CD8-positive, alpha-beta memory T cell (primary cell): ENCODE data around the gene CNTN2. TPM values are rescaled to one million over a fixed set of nuclear protein-coding genes. Genes with fewer than 3 reads are reported as not detected.

Source experiments
- CTCF ChIA-PET: fragments of 350-600 bp; sonication (Branson Sonifier 250); formaldehyde crosslinking; loops from one replicate; lab custom pipeline; 2021; ENCODE audit warnings: antibody characterized with exemption; lab: Charles Lee
- POLR2A ChIA-PET: fragments of 350-600 bp; sonication (Branson Sonifier 250); formaldehyde crosslinking; loops from one replicate; lab custom pipeline; 2021; ENCODE audit warnings: antibody characterized with exemption; lab: Charles Lee
- DNase-seq, 5 donors: peaks; one replicate each; pipeline versions ENCODE4 v3.0.0 to v3.0.0-alpha.2; 2020 to 2022; ENCODE audit warnings: mixed read lengths in 1 of 5
- H3K27ac ChIP-seq: one replicate; pipeline ENCODE4 v1.7.0; 2013; ENCODE audit warnings: low read depth, mild to moderate bottlenecking, low read length, moderate library complexity
- H3K27me3 ChIP-seq: 2 replicates; pipeline ENCODE4 v1.7.0; 2013; ENCODE audit warnings: low read length, mild to moderate bottlenecking; ENCODE audit not compliant: insufficient read depth, poor library complexity, severe bottlenecking
- H3K36me3 ChIP-seq: 2 replicates; pipeline ENCODE4 v1.7.0; 2013; ENCODE audit warnings: mild to moderate bottlenecking, low read length, moderate library complexity; ENCODE audit not compliant: insufficient read depth
- H3K4me1 ChIP-seq: 2 replicates; pipeline ENCODE4 v1.7.0; 2013; ENCODE audit warnings: mild to moderate bottlenecking, low read length, moderate library complexity; ENCODE audit not compliant: insufficient read depth
- H3K4me3 ChIP-seq: 2 replicates; pipeline ENCODE4 v1.7.0; 2013; ENCODE audit warnings: mild to moderate bottlenecking, low read length
- H3K9me3 ChIP-seq: 2 replicates; pipeline ENCODE4 v1.7.0; 2013; ENCODE audit warnings: mild to moderate bottlenecking, low read length
- H3K27ac Mint-ChIP-seq, 8 donors: one replicate each; pipeline ENCODE4 v1.8.0; 2020 to 2021; ENCODE audit warnings: mixed read lengths in 8 of 8, mild to moderate bottlenecking in 6 of 8, inconsistent platforms in 3 of 8, moderate library complexity in 3 of 8
- H3K27me3 Mint-ChIP-seq, 2 donors: one replicate each; pipeline ENCODE4 v1.8.0; 2020 to 2021; ENCODE audit warnings: mixed read lengths in 2 of 2, mild to moderate bottlenecking in 1 of 2, moderate library complexity in 1 of 2
- H3K36me3 Mint-ChIP-seq, 3 donors: one replicate each; pipeline ENCODE4 v1.8.0; 2020 to 2021; ENCODE audit warnings: mixed read lengths in 3 of 3, inconsistent platforms in 1 of 3, mild to moderate bottlenecking in 1 of 3
- H3K4me1 Mint-ChIP-seq, 3 donors: one replicate each; pipeline ENCODE4 v1.8.0; 2020 to 2021; ENCODE audit warnings: mixed read lengths in 3 of 3, inconsistent platforms in 1 of 3, mild to moderate bottlenecking in 1 of 3
- H3K4me3 Mint-ChIP-seq, 7 donors: one replicate each; pipeline ENCODE4 v1.8.0; 2020 to 2021; ENCODE audit warnings: mixed read lengths in 7 of 7, mild to moderate bottlenecking in 6 of 7, moderate library complexity in 4 of 7, inconsistent platforms in 2 of 7
- H3K9me3 Mint-ChIP-seq, 5 donors: one replicate each; pipeline ENCODE4 v1.8.0; 2020 to 2022; ENCODE audit warnings: mixed read lengths in 5 of 5, mild to moderate bottlenecking in 3 of 5, moderate library complexity in 2 of 5, inconsistent platforms in 1 of 5
- polyA plus RNA-seq: library from polyadenylated mRNA; unstranded; fragments of 300-500 nt; fragmentation: Illumina TruSeq; gene quantifications from one replicate; pipeline ENCODE4 v1.2.3, GENCODE V29; 2021
- total RNA-seq, 2 experiments: library from RNA; stranded (reverse); gene quantifications; one replicate each; pipeline ENCODE4 v1.2.3, GENCODE V29; 2021

Gene CNTN2, protein sequence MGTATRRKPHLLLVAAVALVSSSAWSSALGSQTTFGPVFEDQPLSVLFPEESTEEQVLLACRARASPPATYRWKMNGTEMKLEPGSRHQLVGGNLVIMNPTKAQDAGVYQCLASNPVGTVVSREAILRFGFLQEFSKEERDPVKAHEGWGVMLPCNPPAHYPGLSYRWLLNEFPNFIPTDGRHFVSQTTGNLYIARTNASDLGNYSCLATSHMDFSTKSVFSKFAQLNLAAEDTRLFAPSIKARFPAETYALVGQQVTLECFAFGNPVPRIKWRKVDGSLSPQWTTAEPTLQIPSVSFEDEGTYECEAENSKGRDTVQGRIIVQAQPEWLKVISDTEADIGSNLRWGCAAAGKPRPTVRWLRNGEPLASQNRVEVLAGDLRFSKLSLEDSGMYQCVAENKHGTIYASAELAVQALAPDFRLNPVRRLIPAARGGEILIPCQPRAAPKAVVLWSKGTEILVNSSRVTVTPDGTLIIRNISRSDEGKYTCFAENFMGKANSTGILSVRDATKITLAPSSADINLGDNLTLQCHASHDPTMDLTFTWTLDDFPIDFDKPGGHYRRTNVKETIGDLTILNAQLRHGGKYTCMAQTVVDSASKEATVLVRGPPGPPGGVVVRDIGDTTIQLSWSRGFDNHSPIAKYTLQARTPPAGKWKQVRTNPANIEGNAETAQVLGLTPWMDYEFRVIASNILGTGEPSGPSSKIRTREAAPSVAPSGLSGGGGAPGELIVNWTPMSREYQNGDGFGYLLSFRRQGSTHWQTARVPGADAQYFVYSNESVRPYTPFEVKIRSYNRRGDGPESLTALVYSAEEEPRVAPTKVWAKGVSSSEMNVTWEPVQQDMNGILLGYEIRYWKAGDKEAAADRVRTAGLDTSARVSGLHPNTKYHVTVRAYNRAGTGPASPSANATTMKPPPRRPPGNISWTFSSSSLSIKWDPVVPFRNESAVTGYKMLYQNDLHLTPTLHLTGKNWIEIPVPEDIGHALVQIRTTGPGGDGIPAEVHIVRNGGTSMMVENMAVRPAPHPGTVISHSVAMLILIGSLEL
- not detected for total RNA-seq
- polyA plus RNA-seq = not detected

DNA sequence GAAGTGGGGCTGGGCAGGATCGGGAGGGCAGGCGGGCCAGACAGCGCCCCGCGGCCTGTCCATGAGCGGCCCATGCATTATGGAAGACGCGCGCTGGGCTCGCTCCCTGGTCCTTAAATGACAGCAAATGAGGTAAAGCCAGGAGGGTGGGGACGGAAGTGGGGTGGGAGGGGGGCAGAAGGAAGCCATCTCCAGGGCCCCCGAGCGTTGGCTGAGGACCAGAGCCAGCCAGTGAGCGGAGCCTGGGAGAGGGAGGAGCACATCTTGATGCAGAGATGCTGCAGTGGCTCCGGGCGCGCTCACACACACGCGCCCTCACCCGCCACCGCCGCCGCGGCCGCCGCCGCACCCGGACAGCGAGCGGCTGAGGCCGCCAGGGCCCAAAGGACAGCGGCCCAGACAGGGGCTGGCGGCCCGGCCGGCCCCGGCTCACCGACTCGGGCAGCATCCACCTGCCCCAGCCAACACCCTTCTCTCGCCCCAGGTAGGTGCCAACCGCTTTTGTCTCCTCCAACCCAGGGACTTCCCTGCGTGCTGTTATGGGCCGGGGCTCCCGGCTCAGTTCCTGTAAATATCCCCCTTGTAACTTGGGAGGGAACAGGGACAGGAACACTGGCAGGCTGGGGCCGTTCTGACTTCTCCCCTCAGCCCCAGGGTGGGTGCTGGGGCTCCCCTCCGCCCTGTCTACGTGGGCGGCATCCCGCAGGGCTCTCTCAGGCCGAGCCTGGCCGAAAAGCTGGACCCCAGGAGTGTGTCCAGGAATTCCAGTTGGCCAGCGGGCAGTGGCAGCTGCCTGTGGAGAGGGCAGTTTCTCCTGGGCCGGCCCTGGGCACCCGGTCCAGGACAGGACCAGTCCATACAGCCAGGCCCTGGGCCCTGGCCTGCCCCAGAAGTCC lies at the start of gene CNTN2:
Gene CNTN2, plus strand, starts transcription at position 302 of the 896 bp plus-strand sequence. CDS start 9,974 bp downstream, outside the sequence.
- Histone ChIP-seq H3K9me3 (no peaks in the 10 kb centered on the region), H3K4me3 (no peak within 1 kb of the TSS), H3K36me3 (no peaks in the 10 kb centered on the region), H3K27me3 (peaks cover 31% of the 10 kb centered on the region), H3K4me1 (no peaks in the 10 kb centered on the region), H3K27ac (no peak within 1 kb of the TSS)
- Mint-ChIP-seq H3K9me3 (no peaks in the 10 kb centered on the region), H3K27me3 (peaks cover 43 to 74% of the 10 kb centered on the region in 2 donors), H3K27ac (no peak within 1 kb of the TSS), H3K4me3 (no peak within 1 kb of the TSS), H3K36me3 (no peaks in the 10 kb centered on the region), H3K4me1 (no peaks in the 10 kb centered on the region)
- ChIA-PET POLR2A (no interaction called here), CTCF (no interaction called here)
- DNase-seq = no peak

DNA sequence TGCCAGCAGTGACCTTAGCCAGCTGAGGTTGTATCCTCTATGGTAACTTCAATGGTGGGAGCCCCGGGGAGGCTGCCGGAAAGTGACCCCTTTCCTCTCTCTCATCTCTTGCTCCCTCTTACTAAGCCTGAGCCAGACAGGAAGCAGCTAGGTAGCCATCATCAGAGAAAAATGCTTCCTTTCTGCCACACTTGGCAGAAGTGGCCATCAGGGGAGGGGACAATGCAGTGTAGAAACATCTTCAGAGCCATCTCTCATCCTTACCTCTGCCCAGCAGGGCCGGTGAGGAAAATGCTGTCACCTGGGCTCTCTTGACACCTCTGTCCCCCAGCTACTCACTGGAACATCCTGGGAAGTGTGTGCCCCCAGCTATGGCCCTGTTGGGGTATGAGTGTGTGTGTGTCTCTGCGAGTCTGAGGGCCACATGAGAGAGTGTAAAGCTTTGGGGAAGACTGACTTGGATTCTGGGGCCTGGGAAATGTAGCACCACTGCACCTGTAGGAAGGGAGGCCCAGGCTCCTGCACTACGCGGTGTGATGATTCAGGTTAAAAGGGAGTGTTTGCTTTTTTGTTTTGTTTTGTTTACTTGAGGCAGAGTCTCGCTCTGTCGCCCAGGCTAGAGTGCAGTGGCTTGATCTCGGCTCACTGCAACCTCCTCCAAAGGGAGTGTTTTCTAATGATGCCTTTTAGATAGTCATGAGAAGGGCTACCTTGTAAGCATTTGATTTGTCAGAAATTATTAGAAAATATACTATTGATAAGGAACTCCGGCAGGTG lies 48.7 kb upstream of the CNTN2 start:
- H3K36me3 ChIP-seq = no peaks in the 10 kb centered on the region
- H3K9me3 ChIP-seq = no peaks in the 10 kb centered on the region
- ChIA-PET POLR2A (no interaction called here), CTCF (no interaction called here)
- H3K4me1 ChIP-seq = no peaks in the 10 kb centered on the region
- Mint-ChIP-seq H3K4me3 (peak overlapping the region in 1 of 7 donors; percentile 2), H3K36me3 (no peaks in the 10 kb centered on the region), H3K4me1 (peaks cover 8 to 13% (median 13%) of the 10 kb centered on the region in 3 donors), H3K27ac (peak overlapping the region in 1 of 8 donors; percentile 22), H3K9me3 (no peaks in the 10 kb centered on the region), H3K27me3 (peaks cover 1 to 9% of the 10 kb centered on the region in 2 donors)
- no peak for DNase-seq
- no peaks in the 10 kb centered on the region for H3K27me3 ChIP-seq
- H3K4me3 ChIP-seq = no peak overlapping the region
- H3K27ac ChIP-seq = no peak overlapping the region

DNA sequence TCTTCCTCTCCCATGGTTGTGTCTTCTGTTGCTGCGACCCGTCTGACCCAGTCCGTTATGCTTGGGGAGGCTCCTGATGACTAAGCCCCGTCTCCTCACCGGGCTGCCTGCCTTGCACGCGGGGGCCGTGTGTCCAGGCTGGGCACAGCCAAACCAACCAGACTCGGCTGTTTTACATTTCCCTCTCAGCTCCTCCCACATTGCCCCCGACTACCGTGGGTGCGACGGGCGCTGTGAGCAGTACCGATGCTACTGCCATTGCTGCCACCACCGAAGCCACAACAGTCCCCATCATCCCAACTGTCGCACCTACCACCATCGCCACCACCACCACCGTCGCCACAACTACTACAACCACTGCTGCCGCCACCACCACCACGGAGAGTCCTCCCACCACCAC lies 46.0 kb upstream of the CNTN2 start:
- Histone ChIP-seq H3K27ac (no peak overlapping the region), H3K36me3 (no peaks in the 10 kb centered on the region), H3K4me3 (no peak overlapping the region), H3K4me1 (no peaks in the 10 kb centered on the region), H3K27me3 (no peaks in the 10 kb centered on the region), H3K9me3 (no peaks in the 10 kb centered on the region)
- H3K27ac Mint-ChIP-seq = no peak overlapping the region
- H3K4me1 Mint-ChIP-seq = peaks cover 8 to 13% (median 13%) of the 10 kb centered on the region in 3 donors
- H3K9me3 Mint-ChIP-seq = no peaks in the 10 kb centered on the region
- H3K36me3 Mint-ChIP-seq = no peaks in the 10 kb centered on the region
- H3K27me3 Mint-ChIP-seq = peaks cover 3 to 16% of the 10 kb centered on the region in 2 donors
- no peak for DNase-seq
- CTCF ChIA-PET = no interaction called here
- no peak overlapping the region for H3K4me3 Mint-ChIP-seq
- POLR2A ChIA-PET = no interaction called here

DNA sequence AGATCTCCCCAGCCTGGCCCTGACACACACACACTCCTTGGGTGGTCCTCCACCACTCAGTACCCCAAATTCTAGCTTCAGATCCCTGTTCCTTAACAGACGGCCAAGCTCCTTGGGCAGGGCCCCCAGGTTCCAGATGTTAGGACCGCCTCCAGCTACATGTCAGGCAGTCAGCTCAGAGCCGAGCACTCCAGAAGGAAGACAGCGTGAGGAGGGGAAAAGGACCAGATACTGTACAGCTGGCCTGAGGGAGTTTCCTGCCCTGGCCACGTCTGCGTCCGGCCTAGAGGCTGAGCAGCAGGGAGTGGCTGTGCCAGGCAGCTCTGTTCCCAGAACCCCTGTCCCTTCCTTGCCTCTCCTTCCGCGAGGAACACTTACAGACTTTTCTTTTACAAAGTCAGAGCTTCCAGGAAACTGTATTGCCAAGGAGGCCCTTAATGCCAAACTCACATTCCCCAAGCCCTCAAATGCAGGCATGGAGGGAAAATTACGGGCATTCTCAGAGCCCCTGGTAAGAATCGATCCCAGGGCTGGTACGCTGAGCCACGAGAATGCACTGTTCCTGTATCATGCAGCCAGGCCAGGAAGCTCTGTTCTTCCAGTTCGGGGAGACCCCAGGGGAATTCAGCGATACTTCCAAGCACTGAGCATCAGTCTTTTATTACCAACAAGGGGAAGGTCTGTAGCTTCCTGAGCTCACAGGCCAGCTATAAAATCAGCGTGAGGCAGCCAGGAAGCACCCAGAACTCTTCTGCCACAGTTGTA lies 45.2 kb upstream of the CNTN2 start:
- no peak for DNase-seq
- no peaks in the 10 kb centered on the region for H3K9me3 ChIP-seq
- no peak overlapping the region for H3K4me3 Mint-ChIP-seq
- peak overlapping the region in 1 of 8 donors; percentile 43 for H3K27ac Mint-ChIP-seq
- no peaks in the 10 kb centered on the region for H3K36me3 ChIP-seq
- POLR2A ChIA-PET = no interaction called here
- CTCF ChIA-PET = interaction anchor here (1.3 kb wide), 1 partner anchor 65 kb away, joined by 3 read pairs; no protein-coding TSS in a partner anchor
- H3K4me1 ChIP-seq = no peaks in the 10 kb centered on the region
- H3K9me3 Mint-ChIP-seq = no peaks in the 10 kb centered on the region
- H3K4me1 Mint-ChIP-seq = peaks cover 3 to 5% (median 5%) of the 10 kb centered on the region in 3 donors
- no peak overlapping the region for H3K27ac ChIP-seq
- H3K4me3 ChIP-seq = no peak overlapping the region
- H3K27me3 Mint-ChIP-seq = peaks cover 5 to 21% of the 10 kb centered on the region in 2 donors
- H3K36me3 Mint-ChIP-seq = no peaks in the 10 kb centered on the region
- no peaks in the 10 kb centered on the region for H3K27me3 ChIP-seq

DNA sequence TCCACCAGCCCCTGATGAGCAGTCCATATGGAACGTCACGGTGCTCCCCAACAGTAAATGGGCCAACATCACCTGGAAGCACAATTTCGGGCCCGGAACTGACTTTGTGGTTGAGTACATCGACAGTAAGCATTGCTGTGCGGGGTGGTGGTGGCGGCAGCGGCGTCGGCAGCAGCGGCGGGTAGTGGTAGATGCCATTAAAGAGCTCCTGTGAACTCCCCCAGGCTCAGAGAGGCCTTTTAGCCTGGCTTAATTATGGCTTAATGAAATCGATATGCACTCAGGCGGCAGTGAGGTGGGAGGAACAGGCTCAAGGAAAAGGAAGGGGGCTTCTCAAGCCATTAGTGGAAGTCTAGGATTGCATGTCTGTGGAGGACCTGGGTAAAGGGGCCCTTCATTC lies 41.9 kb upstream of the CNTN2 start:
- H3K27me3 ChIP-seq = no peaks in the 10 kb centered on the region
- ChIA-PET POLR2A (no interaction called here), CTCF (interaction anchor here (1.4 kb wide), 1 partner anchor 12 kb away, joined by 3 read pairs; no protein-coding TSS in a partner anchor)
- no peak overlapping the region for H3K27ac Mint-ChIP-seq
- H3K36me3 Mint-ChIP-seq = no peaks in the 10 kb centered on the region
- no peak overlapping the region for H3K4me3 ChIP-seq
- H3K27ac ChIP-seq = no peak overlapping the region
- no peaks in the 10 kb centered on the region for H3K9me3 Mint-ChIP-seq
- H3K9me3 ChIP-seq = no peaks in the 10 kb centered on the region
- no peaks in the 10 kb centered on the region for H3K4me1 ChIP-seq
- H3K27me3 Mint-ChIP-seq = peaks cover 5 to 33% of the 10 kb centered on the region in 2 donors
- no peaks in the 10 kb centered on the region for H3K36me3 ChIP-seq
- H3K4me1 Mint-ChIP-seq = no peaks in the 10 kb centered on the region
- DNase-seq = no peak
- H3K4me3 Mint-ChIP-seq = no peak overlapping the region

DNA sequence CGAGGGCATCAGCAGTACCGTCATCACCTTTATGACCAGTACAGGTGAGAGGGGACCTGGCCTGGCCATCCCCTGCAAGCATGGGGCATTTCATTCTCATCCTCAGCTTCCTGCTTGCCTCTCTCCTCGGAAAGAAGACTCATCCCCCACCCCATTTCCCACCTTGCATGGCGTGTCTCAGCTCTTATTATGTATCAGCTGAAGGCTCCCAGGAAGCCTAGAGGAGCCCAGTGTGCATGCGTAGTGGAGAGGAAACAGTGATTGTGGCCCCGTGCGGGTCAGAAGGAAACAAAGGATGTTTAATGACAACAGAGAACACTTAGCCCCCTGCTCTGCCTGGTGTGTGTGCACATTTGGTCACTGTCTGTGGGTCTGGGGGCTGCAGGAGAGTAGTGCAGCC lies 40.3 kb upstream of the CNTN2 start:
- Mint-ChIP-seq H3K27ac (no peak overlapping the region), H3K36me3 (no peaks in the 10 kb centered on the region), H3K27me3 (peaks cover 4 to 30% of the 10 kb centered on the region in 2 donors), H3K9me3 (no peaks in the 10 kb centered on the region), H3K4me3 (no peak overlapping the region), H3K4me1 (no peaks in the 10 kb centered on the region)
- H3K27me3 ChIP-seq = no peaks in the 10 kb centered on the region
- no peak for DNase-seq
- H3K27ac ChIP-seq = no peak overlapping the region
- no peaks in the 10 kb centered on the region for H3K36me3 ChIP-seq
- no peaks in the 10 kb centered on the region for H3K9me3 ChIP-seq
- ChIA-PET CTCF (no interaction called here), POLR2A (no interaction called here)
- no peaks in the 10 kb centered on the region for H3K4me1 ChIP-seq
- no peak overlapping the region for H3K4me3 ChIP-seq
